GM12878 (cell line): ENCODE measurements around the gene ZNF554. TPM values are rescaled to one million over a fixed set of nuclear protein-coding genes. Genes with fewer than 3 reads are reported as not detected.

ENCODE experiments used
- ATAC-seq: fragments of 200-7000 bp; cut with Tn5 transposase; 3 replicates; pipeline ENCODE4 v1.9.1; 2020; ENCODE audit warnings: mild to moderate bottlenecking, moderate library complexity
- BruUV-seq: library from RNA; stranded (reverse); fragments of 400-500 nt; replicated peaks from 2 replicates; lab custom pipeline; 2021; lab: Mats Ljungman, UMichigan
- CTCF ChIA-PET: fragments of 300-600 bp; sonication (Branson Sonifier 250); formaldehyde crosslinking; extraction: SDS; loops from one replicate; lab custom pipeline; 2021; ENCODE audit warnings: inconsistent platforms; lab: Yijun Ruan, JAX
- POLR2A ChIA-PET: fragments of 350-600 bp; formaldehyde crosslinking; extraction: SDS; loops from one replicate; lab custom pipeline; 2021; ENCODE audit warnings: inconsistent platforms; lab: Charles Lee
- RAD21 ChIA-PET: fragments of 300-600 bp; sonication (Branson Sonifier 250); formaldehyde crosslinking; loops from one replicate; lab custom pipeline; 2023; ENCODE audit warnings: antibody characterized with exemption; ENCODE audit not compliant: unreplicated experiment; lab: Charles Lee
- SMC1A ChIA-PET: fragments of 300-600 bp; sonication (Branson Sonifier 250); formaldehyde crosslinking; loops from one replicate; lab custom pipeline; 2023; ENCODE audit not compliant: unreplicated experiment, uncharacterized antibody; lab: Charles Lee
- DNase-seq: peaks from one replicate; pipeline ENCODE4 v3.0.0-alpha.2; 2011; ENCODE audit warnings: low read depth, low spot score
- FAIRE-seq: peaks from 3 replicates; lab custom pipeline; 2011; peaks lifted over from hg19 to GRCh38; lab: Jason Lieb, UNC
- H2AFZ ChIP-seq: 2 replicates; pipeline ENCODE4 v1.6.0; 2011; ENCODE audit warnings: low read depth, low read length, control low read depth; ENCODE audit not compliant: control insufficient read depth
- H3K27ac ChIP-seq: 2 replicates; pipeline ENCODE4 v1.5.1; 2011; ENCODE audit warnings: control low read depth; ENCODE audit not compliant: control insufficient read depth, insufficient read depth
- H3K27me3 ChIP-seq, 2 experiments: replicated peaks in 1 of 2; 2 replicates each; pipeline versions ENCODE4 v1.6.0 to v1.6.1; 2011; ENCODE audit warnings: low read length in 1 of 2; ENCODE audit not compliant: control insufficient read depth in 2 of 2, insufficient read depth in 2 of 2
- H3K36me3 ChIP-seq, 2 experiments: 2 replicates each; pipeline ENCODE4 v1.5.1; 2011; ENCODE audit warnings: low read length in 1 of 2; ENCODE audit not compliant: control insufficient read depth in 2 of 2, insufficient read depth in 2 of 2
- H3K4me1 ChIP-seq: 2 replicates; pipeline ENCODE4 v1.6.1; 2011; ENCODE audit warnings: mild to moderate bottlenecking, low read length, moderate library complexity, mixed read lengths; ENCODE audit not compliant: control insufficient read depth, insufficient read depth
- H3K4me2 ChIP-seq: 2 replicates; pipeline ENCODE4 v1.6.0; 2011; ENCODE audit warnings: control low read depth; ENCODE audit not compliant: control insufficient read depth, insufficient read depth
- H3K4me3 ChIP-seq: fragments of 200-600 bp; sonication (generic); 2 replicates; pipeline ENCODE4 v1.5.1; 2016
- H3K79me2 ChIP-seq: 2 replicates; pipeline ENCODE4 v1.6.0; 2011; ENCODE audit warnings: low read length; ENCODE audit not compliant: control insufficient read depth, insufficient read depth
- H3K9ac ChIP-seq: 2 replicates; pipeline ENCODE4 v1.8.0; 2011; ENCODE audit warnings: low read length, control low read depth, mixed read lengths; ENCODE audit not compliant: control insufficient read depth, insufficient read depth
- H3K9me3 ChIP-seq: replicated peaks from 3 replicates; pipeline ENCODE4 v1.5.1; 2011; ENCODE audit warnings: mild to moderate bottlenecking, low read length; ENCODE audit not compliant: control insufficient read depth, insufficient read depth
- H4K20me1 ChIP-seq: 2 replicates; pipeline ENCODE4 v1.6.0; 2011; ENCODE audit not compliant: control insufficient read depth, insufficient read depth
- CBFB ChIP-seq: IDR thresholded peaks from 2 replicates; pipeline ENCODE4 v1.6.1; 2016; ENCODE audit warnings: antibody characterized with exemption, low read depth
- CBX5 ChIP-seq: sonication (generic); IDR thresholded peaks from 2 replicates; pipeline ENCODE4 v1.6.1; 2016; ENCODE audit warnings: low read depth, moderate library complexity, mild to moderate bottlenecking, inconsistent platforms
- FOXM1 ChIP-seq: IDR thresholded peaks from 2 replicates; pipeline ENCODE4 v1.6.1; 2012; ENCODE audit warnings: low read depth, mild to moderate bottlenecking, inconsistent platforms, low read length, moderate library complexity
- MEF2B ChIP-seq: fragments of 450-650 bp; IDR thresholded peaks from 2 replicates; pipeline ENCODE4 v1.6.1; 2018; ENCODE audit warnings: mild to moderate bottlenecking, moderate library complexity; ENCODE audit not compliant: partially characterized antibody, poor library complexity, severe bottlenecking
- NFYB ChIP-seq: IDR thresholded peaks from 2 replicates; pipeline ENCODE4 v1.6.1; 2011; ENCODE audit warnings: low read depth, mild to moderate bottlenecking, low read length, improper control_type of control experiment, moderate library complexity; ENCODE audit not compliant: insufficient read depth
- TCF7 ChIP-seq: IDR thresholded peaks from 2 replicates; pipeline ENCODE4 v1.6.1; 2014; ENCODE audit warnings: antibody characterized with exemption, borderline replicate concordance
- YBX1 ChIP-seq: fragments of 450-650 bp; IDR thresholded peaks from 2 replicates; pipeline ENCODE4 v1.6.1; 2016; ENCODE audit warnings: antibody characterized with exemption
- WGBS: methylation state at CpG from one replicate; pipeline ENCODE4 v1.1.6; 2016; ENCODE audit warnings: low lambda C conversion rate; ENCODE audit not compliant: insufficient replicate concordance, insufficient coverage; ENCODE audit errors: missing lambda C conversion rate; 5-methylcytosine and 5-hydroxymethylcytosine counted together
- in situ Hi-C: fragments of 300-500 bp; cut with MboI; formaldehyde crosslinking; loops from 9 replicates; pipeline ENCODE4 v1.14.3; 2018; ENCODE audit warnings: mixed read lengths
- intact Hi-C: fragments of 100-400 bp; cut with micrococcal nuclease; formaldehyde crosslinking; loops from one replicate; pipeline ENCODE4 v1.14.2; 2022; ENCODE audit not compliant: unreplicated experiment
- polyA plus RNA-seq, 11 experiments: library from polyadenylated mRNA; depleted of rRNA in 4 of 11; unstranded in 6 of 11; stranded (reverse) in 5 of 11; fragments of >200 nt; fragmentation: Nextera tagmentation in 4 of 11; fragmentation: Illumina TruSeq in 1 of 11; extraction: Ambion mirVana in 4 of 11; extraction: Trizol in 1 of 11; gene quantifications; 1 replicate in 1 of 11; 2 replicates in 10 of 11; pipeline versions ENCODE4 v1.2.1 to v1.2.3, GENCODE V29; 2011 to 2016; ENCODE audit warnings: inconsistent platforms in 2 of 11, missing spikeins in 2 of 11, low read depth in 1 of 11
- total RNA-seq, 4 experiments: library from RNA; depleted of rRNA in 3 of 4; stranded (reverse); fragments of >200 nt in 3 of 4; fragmentation: Illumina TruSeq in 1 of 4; extraction: Trizol in 1 of 4; gene quantifications; 2 replicates each; pipeline versions ENCODE4 v1.2.1 to v1.2.3, GENCODE V29; 2013 to 2021

ZNF554 gene
- total and polyA plus RNA-seq, 10 of the 15 experiments (the other 5 are each of a cell fraction or from before 2014, with no cell fraction given): 0.19 to 2.1 (median 1.4) TPM

DNA sequence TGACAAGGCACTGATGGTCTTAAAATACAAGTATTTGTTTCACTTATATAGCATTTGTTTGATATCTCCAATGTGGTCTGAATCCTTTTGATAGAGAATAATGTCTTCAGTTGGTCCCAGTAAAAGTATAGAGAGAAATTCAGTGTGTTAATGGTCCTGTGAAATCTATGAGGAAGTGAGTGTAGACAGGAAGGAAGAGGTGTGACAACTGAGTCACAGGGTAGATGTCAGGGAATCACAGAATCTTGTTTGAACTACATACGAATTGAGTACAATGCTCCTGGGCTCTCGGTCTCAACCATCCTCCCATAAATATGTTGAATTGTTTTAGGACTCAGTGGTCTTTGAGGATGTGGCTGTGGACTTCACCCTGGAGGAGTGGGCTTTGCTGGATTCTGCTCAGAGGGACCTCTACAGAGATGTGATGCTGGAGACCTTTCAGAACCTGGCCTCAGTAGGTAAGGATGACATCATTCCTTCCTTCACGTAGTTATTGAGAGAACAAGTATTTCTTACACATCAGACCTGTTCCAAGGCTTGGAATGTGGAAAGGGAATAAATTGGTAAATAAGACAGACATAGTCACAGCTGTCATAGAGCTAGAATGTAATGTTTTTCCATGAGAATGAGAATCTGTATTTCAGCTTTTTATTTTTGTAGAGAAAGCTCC, 30.7 kb downstream of the ZNF554 start (continued):
- TF ChIP-seq CBFB (no peak), NFYB (no peak), YBX1 (no peak), FOXM1 (no peak), MEF2B (no peak)

DNA sequence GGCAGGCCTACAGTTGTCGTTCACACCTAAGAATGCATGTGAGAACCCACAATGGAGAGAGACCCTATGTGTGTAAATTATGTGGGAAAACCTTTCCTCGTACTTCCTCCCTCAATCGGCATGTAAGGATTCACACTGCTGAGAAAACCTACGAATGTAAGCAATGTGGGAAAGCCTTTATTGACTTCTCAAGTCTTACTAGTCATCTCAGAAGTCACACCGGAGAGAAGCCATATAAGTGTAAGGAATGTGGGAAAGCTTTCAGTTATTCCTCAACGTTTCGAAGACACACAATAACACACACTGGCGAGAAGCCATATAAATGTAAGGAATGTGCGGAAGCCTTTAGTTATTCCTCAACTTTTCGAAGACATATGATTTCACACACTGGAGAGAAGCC, 32.9 kb downstream of the ZNF554 start:
- no peak overlapping the region for H3K4me3 ChIP-seq
- in situ Hi-C loops (no loop called here), intact Hi-C loops (no loop called here)
- H3K36me3 ChIP-seq: peaks cover 6 to 13% of the 10 kb centered on the region in 2 experiments
- ChIA-PET RAD21 (no interaction called here), SMC1A (no interaction called here), POLR2A (no interaction called here), CTCF (no interaction called here)
- over 99% methylated on average over 10 of the region's 10 CpGs for WGBS
- ATAC-seq: no peak
- H3K4me1 ChIP-seq: no peaks in the 10 kb centered on the region
- no peaks in the 10 kb centered on the region for H4K20me1 ChIP-seq
- H3K27me3 ChIP-seq: no peaks in the 10 kb centered on the region
- BruUV-seq: no TSS peak
- no peak overlapping the region for H2AFZ ChIP-seq
- DNase-seq: no peak
- no peak overlapping the region for H3K4me2 ChIP-seq
- FAIRE-seq: no peak
- no peaks in the 10 kb centered on the region for H3K79me2 ChIP-seq
- H3K27ac ChIP-seq: no peak overlapping the region
- H3K9me3 ChIP-seq: peaks cover 43% of the 10 kb centered on the region
- TF ChIP-seq TCF7 (no peak), CBX5 (0 out of 2 replicates have a peak, but pooled peaks have one; percentile 24)
- no peak overlapping the region for H3K9ac ChIP-seq
